ENCODE measurements around the gene IL19.

The IL19 gene

DNA sequence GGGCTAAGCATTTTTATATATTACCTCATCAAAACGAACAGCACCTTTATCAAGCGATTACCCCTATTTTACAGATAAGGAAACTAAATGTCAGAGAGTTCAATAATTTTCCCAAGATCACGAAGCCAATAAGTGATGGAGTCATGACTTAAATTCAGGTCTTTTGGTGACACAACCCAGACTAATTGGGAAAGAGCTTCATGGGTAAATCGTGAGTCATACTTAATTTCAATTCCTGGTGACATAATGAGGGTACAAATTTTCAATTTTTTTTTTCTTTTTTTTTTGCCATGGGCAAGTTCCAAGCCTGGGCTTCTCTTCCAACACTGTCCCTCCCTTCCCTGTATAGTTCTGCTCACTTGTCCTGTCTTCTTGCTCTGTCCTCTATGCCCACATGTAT, 31.8 kb downstream of the IL19 start:
- no peak for DNase-seq

DNA sequence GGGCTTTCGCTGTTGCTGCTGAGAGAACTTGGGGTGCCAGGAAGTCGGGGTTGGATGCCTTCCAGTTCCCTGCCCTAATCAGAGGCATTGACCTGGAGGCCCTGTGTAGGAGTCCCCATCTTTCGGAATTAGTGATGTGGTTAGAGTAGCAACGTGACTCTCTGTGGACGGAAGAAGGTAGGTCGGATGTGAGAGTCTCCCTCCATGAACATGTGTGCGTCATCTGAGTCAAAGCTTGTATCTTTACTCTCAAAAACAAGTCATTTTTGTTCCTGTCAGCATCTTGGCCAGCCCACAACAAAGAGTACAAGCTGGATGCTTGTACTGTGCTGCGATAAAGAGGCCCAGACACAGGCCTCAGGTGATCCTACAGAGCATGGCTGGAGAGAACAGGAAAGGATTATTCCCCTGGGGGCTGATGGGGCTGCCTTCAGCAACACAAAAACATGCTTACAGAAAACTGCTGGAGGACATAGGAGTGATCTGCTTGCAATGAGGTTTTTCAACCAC, 32.7 kb downstream of the IL19 start:
- peak; percentile 89 for DNase-seq

DNA sequence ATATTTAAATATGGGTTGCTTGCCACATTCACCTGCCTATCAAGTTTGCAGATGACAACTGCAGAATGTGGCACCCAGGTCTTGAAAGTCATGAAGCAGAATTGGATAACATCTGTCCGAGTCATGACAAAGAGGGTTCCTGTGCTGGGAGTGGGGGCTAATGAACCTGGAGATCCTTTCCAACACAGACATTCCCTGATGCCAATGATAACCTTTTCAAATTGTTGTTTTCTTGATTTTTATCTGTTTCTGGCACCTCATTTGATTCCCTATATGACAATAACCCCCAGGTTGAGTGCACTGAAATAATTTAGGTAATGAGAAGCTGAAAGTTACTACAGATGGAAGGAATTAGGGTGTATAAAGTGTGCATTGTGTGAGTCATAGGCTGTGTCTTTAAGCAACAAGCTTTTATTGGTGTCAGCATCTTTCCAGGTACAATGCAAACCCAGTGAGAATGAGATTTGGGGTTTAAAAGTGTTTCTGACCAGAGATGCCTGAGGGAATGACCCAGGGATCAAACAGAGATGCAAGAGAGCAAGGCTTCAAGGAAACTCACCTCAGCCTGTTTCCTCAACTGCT, 33.7 kb downstream of the IL19 start:
- DNase-seq: no peak

DNA sequence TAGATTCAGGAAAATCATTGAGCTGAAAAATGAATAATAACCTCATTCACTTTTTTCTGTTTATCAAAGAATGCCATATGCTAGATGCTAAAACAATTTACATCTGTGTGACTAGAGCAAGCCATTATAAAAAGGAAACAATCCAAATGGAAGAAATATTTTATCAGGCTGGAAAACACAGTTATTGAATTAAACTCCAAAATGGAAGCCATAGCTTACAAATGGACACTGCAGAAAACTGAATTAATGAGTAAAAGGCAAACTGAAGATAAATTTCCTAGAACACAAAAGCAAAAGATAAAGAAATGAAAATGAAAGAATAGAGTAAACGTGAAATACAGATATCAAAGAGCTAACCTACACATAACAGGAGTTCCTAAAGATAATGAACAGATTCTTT, 34.8 kb downstream of the IL19 start:
- no peak for DNase-seq

DNA sequence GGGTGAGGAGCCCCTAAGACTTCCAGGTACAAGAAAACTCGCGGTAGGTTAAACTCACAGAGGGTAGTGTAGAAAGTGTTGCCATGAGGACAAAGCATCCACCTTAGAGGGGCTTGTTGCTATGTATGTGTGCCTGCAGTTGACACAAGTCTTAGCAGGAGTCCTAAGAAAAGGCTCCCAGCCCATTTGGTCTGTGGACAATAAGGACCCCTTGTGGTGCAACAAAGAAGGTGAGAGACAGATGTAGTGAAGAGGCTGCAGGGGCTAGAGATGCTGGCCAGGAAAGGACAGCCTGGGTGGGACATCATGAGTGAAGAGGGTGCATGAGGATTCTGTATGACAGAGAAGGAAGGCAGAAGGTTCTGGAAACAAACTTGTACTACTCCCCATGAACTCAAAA, 38.0 kb downstream of the IL19 start:
- no peak for DNase-seq

DNA sequence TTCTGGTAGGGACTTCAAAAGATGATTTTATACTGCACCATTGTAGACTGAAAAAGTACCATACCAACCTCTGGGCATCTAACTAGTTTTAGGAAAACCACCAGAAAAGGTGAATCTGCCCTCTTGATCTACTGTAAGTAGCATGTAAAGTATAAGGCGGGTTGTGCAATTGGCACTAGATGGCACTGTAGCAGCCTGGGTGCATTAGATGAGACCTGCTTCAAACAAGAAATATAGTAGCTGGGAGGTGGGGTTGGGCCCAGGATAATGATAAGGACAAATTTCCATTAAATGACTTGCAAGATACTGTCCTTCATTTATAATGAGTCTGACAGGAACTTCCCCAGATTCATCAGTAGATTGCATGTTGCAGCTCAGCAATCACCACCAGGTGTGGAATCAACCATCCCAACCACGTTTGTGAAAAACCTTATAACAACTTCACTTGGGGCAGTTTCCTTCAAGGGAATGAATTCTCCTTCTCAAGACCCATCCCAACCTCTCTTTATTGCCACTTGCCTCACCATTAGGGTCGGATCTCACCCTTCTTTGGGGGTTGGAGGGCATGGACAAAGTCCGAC, 39.0 kb downstream of the IL19 start:
- DNase-seq: no peak

DNA sequence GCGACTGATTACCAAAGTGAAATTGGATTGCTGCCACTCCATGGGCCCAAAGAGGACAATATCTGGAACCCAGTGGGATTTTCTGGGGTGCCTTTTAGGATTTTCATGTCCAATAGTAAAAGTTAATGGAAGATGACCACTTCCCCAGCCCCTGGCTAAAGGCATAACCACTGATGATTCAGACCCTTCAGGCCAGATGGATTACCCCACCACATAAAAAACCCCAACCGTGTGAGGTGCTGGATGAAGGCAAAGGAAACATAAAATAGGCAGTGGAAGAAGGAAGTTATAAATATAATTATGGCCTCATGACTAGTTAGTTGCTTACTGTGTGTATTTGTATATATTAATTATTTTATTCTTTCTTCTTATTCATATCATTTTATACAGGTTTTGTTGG, 41.9 kb downstream of the IL19 start:
- no peak for DNase-seq

DNA sequence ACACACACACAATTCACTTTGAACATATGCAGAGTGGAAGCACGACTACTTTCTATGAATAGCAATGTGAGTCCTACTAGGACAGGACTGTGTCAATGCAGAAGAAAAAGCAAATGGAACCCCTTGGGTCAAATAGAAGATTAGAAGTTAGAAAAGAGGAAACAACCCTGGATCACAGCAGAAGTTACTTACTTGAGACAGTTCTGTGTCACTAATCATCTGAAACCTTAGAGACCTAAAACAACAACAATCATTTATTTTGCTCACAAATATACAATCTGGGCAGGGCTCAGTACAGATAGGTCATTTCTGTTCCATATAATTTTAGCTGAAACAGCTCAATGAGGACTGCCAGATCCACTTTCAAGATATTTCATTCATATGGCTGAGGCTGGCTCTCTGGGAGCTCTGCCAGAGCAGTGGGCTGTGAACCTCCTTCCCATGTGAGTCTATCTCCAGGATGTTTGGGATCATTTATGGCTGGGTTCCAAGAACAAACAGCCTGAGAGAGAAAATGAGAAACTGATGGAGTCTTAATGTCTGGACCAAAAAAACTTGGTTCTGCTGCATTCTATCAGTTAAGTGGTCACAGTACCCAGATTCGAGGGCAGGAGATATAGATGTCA, 44.3 kb downstream of the IL19 start:
- no peak for DNase-seq

DNA sequence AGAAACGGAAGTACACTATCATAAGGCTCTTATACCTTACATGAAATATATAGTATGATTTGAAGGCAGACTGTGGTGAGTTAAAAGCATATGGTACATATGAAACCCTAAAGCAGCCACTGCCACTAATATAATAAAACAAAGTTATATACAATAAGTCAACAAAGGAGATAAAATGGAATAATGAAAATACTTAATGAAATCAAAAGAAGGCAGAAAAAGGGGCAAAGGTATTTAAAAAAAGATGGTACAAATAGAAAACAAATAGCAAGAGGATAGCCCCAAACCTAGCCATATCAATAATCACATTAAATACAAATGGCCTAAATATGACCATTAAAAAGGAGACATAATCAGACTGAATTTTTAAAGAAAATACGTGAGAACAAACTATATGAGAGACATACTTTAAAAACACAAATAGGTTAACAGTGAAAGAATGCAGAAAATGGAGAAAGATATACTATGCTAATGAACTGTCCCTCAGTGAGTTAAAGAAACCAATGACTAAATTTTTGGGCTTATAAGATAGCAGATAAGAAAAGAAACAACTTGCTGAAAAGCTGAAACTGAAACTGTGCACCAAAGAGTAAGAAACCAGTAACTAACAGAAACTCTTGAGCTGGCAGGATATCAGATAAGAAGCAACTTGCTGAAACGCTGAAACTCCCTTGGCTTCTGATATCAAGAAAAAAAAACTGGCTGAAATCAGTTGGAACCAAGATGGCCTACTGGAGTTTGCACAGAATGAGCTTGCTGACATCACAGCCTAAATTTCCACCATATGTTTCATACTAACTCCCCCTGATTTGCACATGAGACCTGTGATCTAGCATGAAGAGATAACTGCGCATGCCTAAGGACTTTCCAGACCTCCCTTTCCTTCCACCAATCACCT, 46.1 kb downstream of the IL19 start:
- no peak for DNase-seq

DNA sequence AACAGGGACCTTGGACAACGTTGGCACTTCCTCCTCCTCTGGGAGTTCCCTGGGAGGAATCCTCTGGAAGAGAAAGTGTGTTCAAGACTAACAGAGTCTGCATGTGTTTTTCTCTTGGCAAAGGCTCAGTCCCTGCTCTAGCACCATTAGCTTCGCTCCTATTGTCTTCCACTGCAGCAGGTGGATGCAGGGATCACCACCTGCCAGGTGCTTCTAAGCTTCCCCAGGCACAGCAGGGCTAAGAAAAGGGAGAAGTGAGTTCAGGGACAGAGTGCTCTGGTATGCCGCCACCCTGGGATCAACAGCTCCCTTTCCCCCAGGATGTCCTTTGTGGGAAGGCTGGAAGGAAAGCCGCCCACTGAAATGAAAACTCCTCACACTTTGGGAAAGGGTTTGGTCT, 50.9 kb downstream of the IL19 start:
- DNase-seq: no peak

DNA sequence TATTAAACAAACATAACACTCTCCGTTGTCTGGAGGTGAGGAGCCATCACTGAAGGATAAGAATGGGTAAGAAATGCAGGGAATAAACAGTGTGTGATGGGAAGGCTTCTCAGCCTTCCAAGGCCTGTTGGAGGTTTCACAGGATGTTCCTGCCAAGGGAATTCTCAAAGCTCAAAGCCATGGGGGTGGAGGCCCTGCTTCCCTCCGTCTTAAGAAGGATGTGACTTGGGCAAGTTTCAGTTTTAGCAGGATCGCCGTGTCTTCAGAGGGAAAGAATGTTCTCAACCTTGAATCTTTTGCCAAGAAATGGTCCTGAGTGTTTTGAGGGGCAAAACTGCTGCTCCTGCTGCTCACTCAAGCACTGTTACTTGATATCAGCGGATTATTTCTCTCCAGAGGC, 53.2 kb downstream of the IL19 start:
- DNase-seq: no peak

DNA sequence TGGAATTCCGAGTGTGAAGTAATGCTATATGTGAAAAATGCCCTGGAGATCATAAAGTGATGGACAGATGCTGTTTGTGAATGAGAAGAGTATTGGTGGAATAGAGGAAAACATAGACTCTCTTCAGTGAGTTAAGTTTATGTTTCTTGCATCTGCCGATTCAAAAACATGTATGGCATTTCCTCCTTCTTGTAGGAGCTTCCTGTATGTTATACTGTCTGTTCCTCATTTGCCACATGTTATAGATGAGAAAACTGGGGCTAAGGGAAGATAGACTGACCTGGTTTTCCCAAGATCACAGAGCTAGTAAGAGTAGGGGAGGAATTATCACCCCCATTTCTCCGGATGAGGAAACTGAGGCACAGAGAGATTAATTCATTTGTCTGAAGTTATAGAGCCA, 53.8 kb downstream of the IL19 start:
- DNase-seq: no peak

DNA sequence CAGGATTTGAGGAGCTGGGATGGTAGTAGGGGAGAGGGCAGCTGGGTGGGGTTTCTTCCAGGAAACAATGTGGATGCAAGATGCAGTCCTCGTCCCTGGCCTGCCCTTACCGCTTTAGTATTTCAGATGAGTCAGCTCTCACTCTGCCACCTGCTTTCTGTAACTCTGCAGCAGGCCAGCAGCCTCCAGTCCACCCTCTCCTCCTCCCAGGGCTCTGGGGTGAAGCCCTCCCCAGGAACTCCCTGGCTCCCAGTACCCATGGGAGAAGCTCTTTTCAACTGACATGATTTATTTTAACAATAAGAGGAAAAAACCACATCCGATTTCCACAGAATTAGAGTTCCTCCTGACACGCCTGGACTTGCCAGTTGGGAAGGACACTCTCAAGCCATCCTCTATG, 55.8 kb downstream of the IL19 start:
- no peak for DNase-seq

DNA sequence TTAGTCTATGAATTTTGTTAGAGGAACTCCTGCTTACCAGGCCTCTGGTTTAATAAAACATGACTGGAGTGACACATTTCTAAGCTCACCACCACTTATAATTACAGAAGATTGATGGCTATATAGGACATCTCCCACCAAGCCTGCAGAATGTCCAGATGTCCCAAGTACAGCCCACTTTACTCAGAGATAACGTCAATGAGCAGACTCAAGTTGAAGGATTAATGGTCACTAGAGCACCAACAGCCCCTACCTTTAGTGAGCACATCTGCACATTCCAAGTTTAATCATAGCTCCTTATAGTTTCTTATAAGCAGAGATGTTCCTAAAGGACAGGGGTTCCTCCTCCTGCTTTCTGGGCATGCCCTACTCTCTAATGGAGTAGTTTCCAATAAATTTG, 57.5 kb downstream of the IL19 start:
- DNase-seq: no peak

DNA sequence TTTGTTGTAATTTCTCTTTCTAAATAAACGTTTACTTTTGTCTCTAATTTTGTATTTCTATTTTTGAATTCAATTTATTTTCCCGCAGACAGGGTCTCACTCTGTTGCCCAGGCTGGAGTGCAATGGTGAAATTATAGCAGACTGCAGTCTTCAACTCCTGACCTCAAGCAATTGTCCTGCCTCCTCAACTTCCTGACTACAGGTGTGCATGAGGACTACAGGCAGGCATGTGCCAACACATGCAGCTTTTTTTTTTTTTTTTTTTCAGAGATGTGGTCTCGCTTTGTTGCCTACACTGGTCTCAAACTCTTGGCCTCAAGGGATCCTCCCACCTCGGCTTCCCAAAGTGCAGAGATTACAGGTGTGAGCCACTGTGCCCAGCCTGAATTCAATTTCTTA, 58.2 kb downstream of the IL19 start:
- no peak for DNase-seq

DNA sequence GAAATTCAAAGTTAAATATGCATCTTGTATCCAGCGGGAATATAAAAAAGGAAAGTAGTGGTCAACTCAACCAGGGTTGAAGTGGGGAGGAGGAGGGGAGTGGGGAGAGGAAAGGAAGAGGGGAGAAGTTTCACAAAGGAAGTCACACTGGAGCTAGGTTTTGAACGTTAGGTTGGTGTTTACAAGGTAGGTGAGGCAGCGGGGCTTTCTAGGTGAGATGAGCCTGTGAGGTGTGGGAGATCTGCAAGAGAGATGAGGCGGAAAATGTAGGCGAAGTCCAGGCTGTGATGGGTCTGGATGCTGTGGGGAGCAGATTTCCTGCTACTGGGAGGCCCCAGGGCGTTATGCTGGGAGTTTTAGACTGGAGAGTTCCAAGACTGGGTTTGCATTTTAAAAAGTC, 58.7 kb downstream of the IL19 start:
- DNase-seq: no peak

DNA sequence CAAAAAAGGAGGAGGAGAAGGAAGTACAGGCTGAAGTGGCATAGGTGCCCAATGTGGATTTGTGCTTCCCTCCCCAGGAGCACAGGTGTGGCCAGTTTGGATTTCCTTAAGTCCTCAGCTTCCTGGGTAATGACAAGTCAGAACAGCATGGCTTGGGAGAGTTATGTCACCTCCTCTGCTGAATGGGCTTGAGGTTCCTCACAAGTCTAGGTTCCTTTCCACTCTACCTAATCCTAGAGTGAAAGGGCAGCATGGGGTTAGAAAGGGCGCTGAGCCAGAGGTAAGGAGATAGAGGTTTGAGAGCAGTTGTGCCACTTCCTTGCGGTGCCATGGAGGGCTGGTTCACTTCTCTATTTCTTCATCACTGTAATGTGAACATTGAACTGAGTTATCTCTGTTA, 59.3 kb downstream of the IL19 start:
- no peak for DNase-seq

DNA sequence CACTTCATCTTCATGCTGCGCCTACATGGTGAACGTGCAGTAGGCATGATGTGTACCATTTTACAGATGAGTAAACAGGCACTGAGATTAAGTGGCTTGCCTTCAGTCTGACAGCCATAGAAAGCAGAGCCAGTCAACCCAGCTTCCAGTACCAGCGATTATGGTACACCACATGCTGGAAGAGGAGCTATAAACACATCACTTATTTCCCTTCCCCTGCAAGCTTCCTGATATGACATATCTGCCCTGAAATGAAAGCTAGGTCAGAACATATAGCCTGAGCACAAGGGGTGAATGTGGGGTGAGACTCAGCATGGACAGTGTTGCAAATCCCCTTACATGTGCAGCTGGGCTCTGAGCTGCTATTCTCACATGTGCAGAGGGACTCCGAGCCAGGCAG, 61.1 kb downstream of the IL19 start:
- no peak for DNase-seq

DNA sequence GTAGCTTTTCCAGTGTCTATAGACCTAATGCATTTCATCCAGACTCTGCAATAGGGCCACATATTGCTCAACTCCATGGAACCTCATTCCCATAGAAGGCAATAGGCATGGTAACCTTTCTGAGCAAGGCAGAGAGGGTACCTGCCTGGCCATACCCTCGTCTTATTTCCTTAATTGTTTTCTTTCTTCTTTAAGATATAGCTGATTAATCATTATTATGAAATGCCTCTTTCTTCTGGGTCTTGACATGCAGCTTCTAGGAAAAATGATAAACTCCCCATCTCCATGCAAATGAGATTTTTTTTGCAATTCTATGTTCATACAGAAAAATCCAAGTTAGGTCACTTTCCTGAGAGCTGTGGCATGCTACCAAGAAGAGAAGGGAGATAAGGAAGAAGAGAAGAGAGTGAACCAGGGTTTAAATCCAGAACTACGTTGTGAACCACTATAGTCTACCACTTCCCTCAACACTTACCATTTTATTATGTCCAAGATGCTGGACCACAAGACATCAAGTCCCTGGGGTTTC, 61.8 kb downstream of the IL19 start:
- DNase-seq: no peak

DNA sequence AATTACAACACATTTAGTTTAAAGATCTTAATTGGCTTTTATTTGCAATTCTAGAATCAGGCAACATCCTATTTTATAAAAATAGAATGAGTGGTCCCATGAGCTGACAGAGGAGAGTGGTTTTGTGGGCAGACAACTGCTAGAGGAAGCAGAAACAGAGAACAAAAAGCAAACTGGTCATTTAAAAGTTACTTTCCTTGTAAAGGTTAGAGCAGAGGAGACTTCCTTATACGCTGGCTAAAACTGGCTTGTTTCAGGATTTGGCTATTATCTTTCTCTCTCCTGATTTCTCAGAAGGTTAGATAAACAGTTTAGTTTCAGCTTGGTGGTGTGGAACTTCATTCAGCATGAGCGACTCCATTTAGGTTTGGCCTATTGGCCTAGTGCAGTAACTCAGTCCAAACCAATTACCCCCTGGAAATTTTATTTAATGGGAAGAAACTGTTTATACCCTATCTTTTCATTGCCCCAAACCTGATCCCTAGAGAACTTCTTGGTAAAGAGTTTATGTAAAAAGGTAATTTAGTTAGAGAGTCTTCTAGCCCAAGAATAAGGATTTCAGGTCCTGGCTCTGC, 62.6 kb downstream of the IL19 start:
- DNase-seq: no peak

DNA sequence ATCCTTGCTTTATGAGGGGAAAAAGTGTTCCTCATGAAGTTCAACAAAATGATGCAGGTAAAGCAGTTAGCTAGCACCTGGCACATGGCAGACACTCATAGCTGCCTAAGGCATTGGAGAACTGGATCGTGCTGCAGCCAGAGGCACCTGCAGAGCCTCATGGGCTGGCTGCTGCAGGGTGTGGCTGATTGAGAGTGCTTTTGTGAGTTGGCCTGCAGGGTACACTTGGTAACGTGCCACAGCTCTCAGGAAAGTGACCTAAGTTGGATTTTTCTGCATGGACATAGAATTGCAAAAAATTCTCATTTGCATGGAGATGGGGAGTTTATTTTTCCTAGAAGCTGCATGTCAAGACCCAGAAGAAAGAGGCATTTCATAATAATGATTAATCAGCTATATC, 63.2 kb downstream of the IL19 start:
- DNase-seq: no peak

DNA sequence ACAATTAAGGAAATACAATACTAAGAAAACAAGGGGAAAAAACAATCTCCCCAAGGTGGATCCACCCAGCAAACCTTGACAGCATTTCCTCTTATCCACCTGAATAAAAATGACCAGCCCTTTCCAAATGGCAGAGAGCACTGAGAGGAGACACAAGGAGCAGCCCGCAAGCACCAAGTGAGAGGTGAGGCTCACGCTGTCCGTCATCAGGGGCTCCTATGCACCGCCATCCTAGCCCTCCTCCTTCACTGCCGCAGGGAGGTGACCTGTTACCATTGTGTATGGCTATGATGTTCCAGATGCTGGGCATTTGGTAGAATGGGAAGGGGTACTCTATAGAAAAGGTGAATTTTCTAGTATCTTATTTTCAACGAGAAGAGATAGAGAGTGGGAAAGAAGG, 63.6 kb downstream of the IL19 start:
- DNase-seq: no peak

DNA sequence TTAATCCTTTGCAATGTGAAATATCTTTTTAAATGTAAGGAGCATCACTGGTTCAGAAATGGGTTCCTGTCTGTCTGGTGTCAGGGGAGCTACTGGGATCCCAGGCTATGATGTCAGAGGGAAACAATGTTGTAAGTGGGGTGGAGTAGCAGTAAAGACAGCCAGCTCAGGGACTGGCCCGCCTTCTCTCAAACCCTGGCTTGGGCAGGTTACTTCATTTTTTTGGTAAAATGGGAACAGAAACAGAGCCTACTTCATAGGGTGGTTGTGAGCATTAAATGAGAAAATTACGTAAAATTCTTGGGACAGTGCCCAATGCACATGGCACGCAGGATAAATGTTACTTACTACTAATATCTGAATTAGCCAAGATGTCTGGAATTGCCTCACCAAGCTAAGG, 64.1 kb downstream of the IL19 start:
- no peak for DNase-seq
